Endometrium (tissue), 2 donors: ENCODE results near the gene TMEM72.

Experiments used
- FAIRE-seq: peaks from 2 replicates; lab custom pipeline; 2012; peaks lifted over from hg19 to GRCh38; lab: Jason Lieb, UNC
- donor health status: control.
- donor health status: control.

The TMEM72 gene

GRCh38 chr10:44934416-44935200 lies 23.5 kb downstream of the TMEM72 start:
- FAIRE-seq, result no peak

- no peak for FAIRE-seq
These were observed 24.2 kb downstream of the TMEM72 start for GRCh38 chr10:44935201-44935965.

- FAIRE-seq, result no peak
These were observed 24.8 kb downstream of the TMEM72 start for GRCh38 chr10:44935966-44936295.

GRCh38 chr10:44936314-44936975 lies 25.3 kb downstream of the TMEM72 start:
- no peak for FAIRE-seq

GRCh38 chr10:44937196-44938005 lies 26.3 kb downstream of the TMEM72 start:
- no peak for FAIRE-seq

- no peak for FAIRE-seq
These were observed 27.8 kb downstream of the TMEM72 start for GRCh38 chr10:44938956-44939355.

GRCh38 chr10:44939691-44940401 lies 28.7 kb downstream of the TMEM72 start:
- FAIRE-seq, result peak; percentile 72

- FAIRE-seq, result no peak
These were observed 33.2 kb downstream of the TMEM72 start for GRCh38 chr10:44944354-44944753.

- FAIRE-seq, result no peak
These were observed 35.1 kb downstream of the TMEM72 start for GRCh38 chr10:44946205-44946604.

GRCh38 chr10:44947371-44948152 lies 36.4 kb downstream of the TMEM72 start:
- no peak for FAIRE-seq

- FAIRE-seq, result no peak
These were observed 37.5 kb downstream of the TMEM72 start for GRCh38 chr10:44948642-44949041.

- FAIRE-seq, result no peak
These were observed 38.1 kb downstream of the TMEM72 start for GRCh38 chr10:44949127-44949802.

GRCh38 chr10:44949915-44950314 lies 38.8 kb downstream of the TMEM72 start:
- FAIRE-seq, result no peak

GRCh38 chr10:44950326-44951225 lies 39.4 kb downstream of the TMEM72 start:
- FAIRE-seq, result no peak

- no peak for FAIRE-seq
These were observed 40.6 kb downstream of the TMEM72 start for GRCh38 chr10:44951576-44952226.

GRCh38 chr10:44952779-44953231 lies 41.7 kb downstream of the TMEM72 start:
- no peak for FAIRE-seq

GRCh38 chr10:44954042-44954441 lies 42.9 kb downstream of the TMEM72 start:
- no peak for FAIRE-seq

- no peak for FAIRE-seq
These were observed 43.8 kb downstream of the TMEM72 start for GRCh38 chr10:44954962-44955361.
